Cardiac muscle cell (in vitro differentiated cells and primary cell): ENCODE measurements around the gene RCC2. TPM values are rescaled to one million over a fixed set of nuclear protein-coding genes. Genes with fewer than 3 reads are reported as not detected.
"Not testable (repeated sequence)": the region's sequence is repeated elsewhere in the genome, so short reads cannot be mapped to it uniquely, and the experiment has no call there.

Experiments used
- DNase-seq, 2 donors: peaks; one replicate each; pipeline versions ENCODE4 v3.0.0 to v3.0.0-alpha.2; 2010 to 2017; ENCODE audit warnings: low read depth in 1 of 2, low spot score in 1 of 2
- H3K27ac ChIP-seq: fragments of 200-600 bp; sonication (generic); 2 replicates; pipeline ENCODE4 v1.5.1; 2016
- H3K27me3 ChIP-seq: fragments of 200-600 bp; sonication (generic); 2 replicates; pipeline ENCODE4 v1.6.0; 2016; ENCODE audit warnings: control low read depth
- H3K36me3 ChIP-seq: fragments of 200-600 bp; sonication (generic); 2 replicates; pipeline ENCODE4 v1.5.1; 2016; ENCODE audit warnings: control low read depth
- H3K4me1 ChIP-seq: fragments of 200-600 bp; sonication (generic); 2 replicates; pipeline ENCODE4 v1.8.1; 2017; ENCODE audit warnings: low read depth, mild to moderate bottlenecking, mixed run types
- H3K4me3 ChIP-seq: fragments of 200-600 bp; sonication (generic); 2 replicates; pipeline ENCODE4 v1.5.1; 2016; ENCODE audit warnings: mild to moderate bottlenecking
- H3K9me3 ChIP-seq: fragments of 200-600 bp; sonication (generic); 2 replicates; pipeline ENCODE4 v1.5.1; 2017; ENCODE audit warnings: low read depth, mild to moderate bottlenecking, control low read depth
- polyA plus RNA-seq: library from polyadenylated mRNA; unstranded; fragments of >200 nt; fragmentation: Nextera tagmentation; extraction: Ambion mirVana; gene quantifications from 2 replicates; pipeline ENCODE4 v1.2.1, GENCODE V29; 2016
- total RNA-seq: library from RNA; depleted of rRNA; stranded (reverse); fragments of >200 nt; gene quantifications from 2 replicates; pipeline ENCODE4 v1.2.3, GENCODE V29; 2016
- TF ChIP-seq, protein P1 (sequence below): IDR thresholded peaks from 2 replicates; pipeline ENCODE4 v1.5.1; 2012; ENCODE audit warnings: low read depth, mild to moderate bottlenecking, low read length

RCC2 gene
- total and polyA plus RNA-seq, 2 experiments from 2014 or later = 34.0 to 61.5 TPM

DNA sequence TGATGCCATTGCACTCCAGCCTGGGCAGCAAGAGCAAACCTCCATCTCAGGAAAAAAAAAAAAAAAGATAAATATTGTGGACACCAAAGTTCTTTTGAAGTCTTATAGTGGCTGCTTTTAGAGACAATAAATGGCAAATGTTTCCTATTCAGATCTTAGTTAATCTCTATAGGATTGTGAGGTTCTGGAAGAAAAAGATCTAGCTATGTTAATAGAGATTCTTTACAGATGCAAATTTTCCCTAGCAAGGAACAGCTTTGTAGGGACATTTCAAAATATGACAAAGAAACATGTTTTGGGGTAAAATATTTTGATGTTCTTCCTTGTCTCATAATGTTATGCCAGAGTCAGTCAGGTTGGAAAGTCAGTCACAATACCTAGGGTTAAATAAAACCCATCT is 24.5 kb upstream of the RCC2 start:
- no peaks in the 10 kb centered on the region for H3K36me3 ChIP-seq
- no peaks in the 10 kb centered on the region for H3K4me1 ChIP-seq
- H3K9me3 ChIP-seq = no peaks in the 10 kb centered on the region
- DNase-seq = no peak
- H3K27ac ChIP-seq = no peak overlapping the region
- no peaks in the 10 kb centered on the region for H3K27me3 ChIP-seq
- no peak overlapping the region for H3K4me3 ChIP-seq
- TF ChIP-seq, protein P1, sequence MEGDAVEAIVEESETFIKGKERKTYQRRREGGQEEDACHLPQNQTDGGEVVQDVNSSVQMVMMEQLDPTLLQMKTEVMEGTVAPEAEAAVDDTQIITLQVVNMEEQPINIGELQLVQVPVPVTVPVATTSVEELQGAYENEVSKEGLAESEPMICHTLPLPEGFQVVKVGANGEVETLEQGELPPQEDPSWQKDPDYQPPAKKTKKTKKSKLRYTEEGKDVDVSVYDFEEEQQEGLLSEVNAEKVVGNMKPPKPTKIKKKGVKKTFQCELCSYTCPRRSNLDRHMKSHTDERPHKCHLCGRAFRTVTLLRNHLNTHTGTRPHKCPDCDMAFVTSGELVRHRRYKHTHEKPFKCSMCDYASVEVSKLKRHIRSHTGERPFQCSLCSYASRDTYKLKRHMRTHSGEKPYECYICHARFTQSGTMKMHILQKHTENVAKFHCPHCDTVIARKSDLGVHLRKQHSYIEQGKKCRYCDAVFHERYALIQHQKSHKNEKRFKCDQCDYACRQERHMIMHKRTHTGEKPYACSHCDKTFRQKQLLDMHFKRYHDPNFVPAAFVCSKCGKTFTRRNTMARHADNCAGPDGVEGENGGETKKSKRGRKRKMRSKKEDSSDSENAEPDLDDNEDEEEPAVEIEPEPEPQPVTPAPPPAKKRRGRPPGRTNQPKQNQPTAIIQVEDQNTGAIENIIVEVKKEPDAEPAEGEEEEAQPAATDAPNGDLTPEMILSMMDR = no peak

DNA sequence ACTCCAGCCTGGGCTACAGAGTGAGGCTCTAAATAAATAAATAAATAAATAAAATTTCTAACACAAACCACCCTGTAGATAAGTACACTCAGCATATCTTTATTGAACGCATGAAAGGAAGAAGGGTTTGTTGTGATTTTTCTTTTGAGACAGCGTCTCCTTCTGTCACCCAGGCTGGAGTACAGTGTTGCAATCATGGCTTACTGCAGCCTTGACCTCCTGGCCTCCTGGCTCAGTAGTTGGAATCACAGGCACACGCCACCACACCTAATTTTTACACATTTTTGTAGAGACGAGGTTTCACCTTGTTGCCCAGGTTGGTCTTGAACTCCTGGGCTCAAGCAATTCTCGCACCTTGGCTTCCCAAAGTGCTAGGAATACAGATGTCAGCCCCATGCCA is 23.2 kb upstream of the RCC2 start:
- H3K4me3 ChIP-seq = no peak overlapping the region
- no peaks in the 10 kb centered on the region for H3K27me3 ChIP-seq
- H3K4me1 ChIP-seq = no peaks in the 10 kb centered on the region
- no peak overlapping the region for H3K27ac ChIP-seq
- no peak for DNase-seq
- H3K36me3 ChIP-seq = no peaks in the 10 kb centered on the region
- TF ChIP-seq, protein P1 = no peak
- H3K9me3 ChIP-seq = no peaks in the 10 kb centered on the region

DNA sequence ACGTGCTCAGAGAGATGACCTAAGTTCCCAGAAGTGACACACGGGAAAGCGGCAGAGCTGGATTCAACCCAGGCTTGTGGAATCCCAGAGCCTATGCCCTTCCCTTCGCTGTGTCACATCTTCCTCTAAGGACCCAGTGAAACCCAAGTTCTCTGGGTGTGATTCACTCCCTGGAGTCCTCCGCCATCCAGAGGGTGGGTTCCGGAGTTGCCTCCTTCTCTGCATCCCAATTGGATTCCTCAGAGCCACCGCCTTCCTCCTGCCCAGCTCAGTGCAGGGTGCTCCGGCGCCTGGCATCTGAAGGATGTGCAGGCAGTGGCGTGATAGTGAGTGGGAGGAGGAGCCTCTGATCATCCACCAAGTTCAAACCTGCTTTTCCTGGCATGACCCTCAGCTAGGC is 20.7 kb upstream of the RCC2 start:
- Histone ChIP-seq H3K36me3 (no peaks in the 10 kb centered on the region), H3K4me3 (no peak overlapping the region), H3K27ac (no peak overlapping the region), H3K9me3 (no peaks in the 10 kb centered on the region), H3K27me3 (no peaks in the 10 kb centered on the region), H3K4me1 (no peaks in the 10 kb centered on the region)
- TF ChIP-seq, protein P1 = no peak
- DNase-seq = no peak

DNA sequence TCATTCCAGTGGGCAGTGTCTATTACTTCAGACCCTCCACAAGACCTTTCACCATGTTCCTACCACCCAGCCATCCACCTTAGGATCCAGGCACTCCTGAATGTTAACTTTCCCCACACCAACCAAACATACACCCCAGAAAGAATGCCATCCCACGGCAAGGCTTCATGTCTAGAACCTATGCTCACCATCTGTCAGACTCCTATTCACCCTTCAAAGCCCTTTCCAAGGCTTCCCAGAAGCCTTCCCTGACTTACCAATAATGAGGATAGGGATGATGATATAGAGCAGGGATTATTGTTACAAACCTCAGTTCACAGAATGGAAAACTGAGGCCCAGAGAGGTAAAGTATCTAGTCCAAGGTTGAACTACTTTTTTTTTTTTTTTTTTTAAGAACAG is 19.3 kb upstream of the RCC2 start:
- Histone ChIP-seq H3K36me3 (no peaks in the 10 kb centered on the region), H3K4me3 (no peak overlapping the region), H3K27me3 (no peaks in the 10 kb centered on the region), H3K4me1 (no peaks in the 10 kb centered on the region), H3K9me3 (no peaks in the 10 kb centered on the region), H3K27ac (no peak overlapping the region)
- no peak for DNase-seq
- TF ChIP-seq, protein P1 = no peak

DNA sequence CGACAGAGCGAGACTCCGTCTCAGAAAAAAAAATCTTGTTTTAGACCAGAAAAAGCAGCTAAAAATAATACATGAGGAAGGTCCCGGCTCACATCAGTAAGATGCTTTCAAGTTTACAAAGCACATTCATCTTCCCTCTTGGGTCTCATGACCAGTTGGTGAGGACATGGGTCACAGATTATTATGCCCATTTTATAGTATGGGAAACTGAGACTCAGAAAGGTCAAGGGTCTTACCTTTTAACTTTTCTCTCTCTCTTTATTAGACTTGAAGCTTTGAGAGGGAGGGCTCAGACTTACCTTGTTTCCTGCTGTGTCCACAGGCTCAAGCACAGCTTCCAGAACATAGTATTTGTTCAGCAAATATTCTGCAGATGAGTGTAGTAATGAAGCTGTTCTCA is 13.2 kb upstream of the RCC2 start:
- no peaks in the 10 kb centered on the region for H3K27me3 ChIP-seq
- TF ChIP-seq, protein P1 = no peak
- no peak for DNase-seq
- no peaks in the 10 kb centered on the region for H3K36me3 ChIP-seq
- H3K27ac ChIP-seq = no peak overlapping the region
- no peaks in the 10 kb centered on the region for H3K4me1 ChIP-seq
- H3K9me3 ChIP-seq = no peaks in the 10 kb centered on the region
- H3K4me3 ChIP-seq = no peak overlapping the region

DNA sequence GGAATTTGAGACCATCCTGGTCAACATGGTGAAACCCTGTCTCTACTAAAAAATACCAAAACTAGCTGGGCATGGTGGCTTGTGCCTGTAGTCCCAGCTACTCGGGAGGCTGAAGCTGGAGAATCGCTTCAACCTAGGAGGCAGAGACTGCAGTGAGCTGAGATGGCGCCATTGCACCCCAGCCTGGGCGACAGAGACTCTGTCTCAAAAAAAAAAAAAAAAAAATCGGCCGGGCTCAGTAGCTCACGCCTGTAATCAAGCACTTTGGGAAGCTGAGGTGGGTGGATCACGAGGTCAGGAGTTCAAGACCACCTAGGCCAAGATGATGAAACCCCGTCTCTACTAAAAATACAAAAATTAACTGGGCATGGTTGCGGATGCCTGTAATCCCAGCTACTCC is 12.7 kb upstream of the RCC2 start:
- H3K27me3 ChIP-seq, H3K4me3 ChIP-seq, H3K36me3 ChIP-seq, H3K9me3 ChIP-seq, H3K27ac ChIP-seq, DNase-seq, H3K4me1 ChIP-seq: not testable (repeated sequence)
